Neural crest cell (in vitro differentiated cells): ENCODE measurements around the gene TSPAN17. TPM values are rescaled to one million over a fixed set of nuclear protein-coding genes. Genes with fewer than 3 reads are reported as not detected.
A peak's percentile ranks its signal among the peaks of the same experiment; 100 is the strongest.

Source experiments
- DNase-seq: peaks from one replicate; pipeline ENCODE4 v3.0.0; 2021; ENCODE audit warnings: low read depth, mixed read lengths, low spot score
- H3K27ac Mint-ChIP-seq: one replicate; pipeline ENCODE4 v1.8.0; 2021; ENCODE audit warnings: mild to moderate bottlenecking, mixed read lengths; ENCODE audit not compliant: unreplicated experiment
- H3K27me3 Mint-ChIP-seq: 2 replicates; pipeline ENCODE4 v1.8.0; 2021; ENCODE audit warnings: low read depth, mild to moderate bottlenecking, mixed read lengths
- H3K36me3 Mint-ChIP-seq: 2 replicates; pipeline ENCODE4 v1.8.0; 2021; ENCODE audit warnings: low read depth, mild to moderate bottlenecking, mixed read lengths
- H3K4me1 Mint-ChIP-seq: 2 replicates; pipeline ENCODE4 v1.8.0; 2021; ENCODE audit warnings: mixed read lengths
- H3K4me3 Mint-ChIP-seq: one replicate; pipeline ENCODE4 v1.8.0; 2021; ENCODE audit warnings: mild to moderate bottlenecking, mixed read lengths
- H3K9me3 Mint-ChIP-seq: 2 replicates; pipeline ENCODE4 v1.8.0; 2021; ENCODE audit warnings: mixed read lengths
- CTCF ChIP-seq: fragments of 200-600 bp; sonication (generic); conservative IDR thresholded peaks from 2 replicates; pipeline ENCODE4 v1.5.0; 2021; ENCODE audit warnings: antibody characterized with exemption, mild to moderate bottlenecking
- total RNA-seq: library from RNA; stranded (reverse); gene quantifications from 2 replicates; pipeline ENCODE4 v1.2.1, GENCODE V29; 2021

TSPAN17 gene
- total RNA-seq, 1 donor from 2014 or later, result 40.9 TPM

- H3K9me3 Mint-ChIP-seq, result peaks cover 3% of the 10 kb centered on the region
- H3K4me1 Mint-ChIP-seq, result peaks cover 6% of the 10 kb centered on the region
- H3K36me3 Mint-ChIP-seq, result no peaks in the 10 kb centered on the region
- no peak overlapping the region for H3K4me3 Mint-ChIP-seq
- no peak overlapping the region for H3K27ac Mint-ChIP-seq
- no peak for TF ChIP-seq CTCF
- no peak for DNase-seq
- peaks cover 95% of the 10 kb centered on the region for H3K27me3 Mint-ChIP-seq
Observed at GRCh38 chr5:176631383-176632200, 15.7 kb upstream of the TSPAN17 start.

GRCh38 chr5:176632745-176633144 lies 14.5 kb upstream of the TSPAN17 start:
- Mint-ChIP-seq H3K27me3 (peaks cover 94% of the 10 kb centered on the region), H3K4me3 (no peak overlapping the region), H3K4me1 (peaks cover 6% of the 10 kb centered on the region), H3K9me3 (peaks cover 3% of the 10 kb centered on the region), H3K27ac (no peak overlapping the region), H3K36me3 (no peaks in the 10 kb centered on the region)
- TF ChIP-seq CTCF, result no peak
- no peak for DNase-seq

- TF ChIP-seq CTCF, result no peak
- no peak for DNase-seq
- no peaks in the 10 kb centered on the region for H3K36me3 Mint-ChIP-seq
- H3K4me3 Mint-ChIP-seq, result peak overlapping the region; percentile 17
- H3K27me3 Mint-ChIP-seq, result peaks cover 92% of the 10 kb centered on the region
- H3K9me3 Mint-ChIP-seq, result peaks cover 3% of the 10 kb centered on the region
- peaks cover 6% of the 10 kb centered on the region for H3K4me1 Mint-ChIP-seq
- H3K27ac Mint-ChIP-seq, result no peak overlapping the region
Observed at GRCh38 chr5:176633598-176633997, 13.7 kb upstream of the TSPAN17 start.

GRCh38 chr5:176636426-176636825 lies 10.9 kb upstream of the TSPAN17 start:
- no peaks in the 10 kb centered on the region for H3K4me1 Mint-ChIP-seq
- no peaks in the 10 kb centered on the region for H3K36me3 Mint-ChIP-seq
- peaks cover 3% of the 10 kb centered on the region for H3K9me3 Mint-ChIP-seq
- H3K27ac Mint-ChIP-seq, result no peak overlapping the region
- no peak overlapping the region for H3K4me3 Mint-ChIP-seq
- H3K27me3 Mint-ChIP-seq, result peaks cover 70% of the 10 kb centered on the region
- no peak for TF ChIP-seq CTCF
- no peak for DNase-seq

GRCh38 chr5:176637556-176637955 lies 9.7 kb upstream of the TSPAN17 start:
- no peak overlapping the region for H3K4me3 Mint-ChIP-seq
- DNase-seq, result no peak
- H3K27me3 Mint-ChIP-seq, result peaks cover 59% of the 10 kb centered on the region
- peaks cover 3% of the 10 kb centered on the region for H3K9me3 Mint-ChIP-seq
- TF ChIP-seq CTCF, result no peak
- no peak overlapping the region for H3K27ac Mint-ChIP-seq
- H3K36me3 Mint-ChIP-seq, result no peaks in the 10 kb centered on the region
- no peaks in the 10 kb centered on the region for H3K4me1 Mint-ChIP-seq
